Spleen (tissue), 7 donors: ENCODE data around the gene RBM8A.

ENCODE experiments used
- POLR2AphosphoS5 ChIP-seq, 3 donors: sonication (generic); formaldehyde crosslinking; IDR thresholded peaks; one replicate each; pipeline ENCODE4 v1.5.1; 2017; ENCODE audit warnings: antibody characterized with exemption in 3 of 3
- TF ChIP-seq, protein P1 (sequence below), 11 experiments: fragments of 200-600 bp in 7 of 11; fragments of 450-650 bp in 4 of 11; sonication (generic) in 4 of 11; IDR thresholded peaks in 8 of 11; conservative IDR thresholded peaks in 3 of 11; 1 replicate in 7 of 11; 2 replicates in 4 of 11; pipeline versions ENCODE4 v1.4.0 to v1.8.0; 2016 to 2021; ENCODE audit warnings: antibody characterized with exemption in 11 of 11, inconsistent platforms in 4 of 11, mild to moderate bottlenecking in 1 of 11
- donor health status: DM: no; HTN: no; CAD: no; lungs with moderate emphysema.
- donor health status: DM: no; HTN: no; CAD: no.
- donor health status: DM: no; HTN: no; CAD: no.

DNA sequence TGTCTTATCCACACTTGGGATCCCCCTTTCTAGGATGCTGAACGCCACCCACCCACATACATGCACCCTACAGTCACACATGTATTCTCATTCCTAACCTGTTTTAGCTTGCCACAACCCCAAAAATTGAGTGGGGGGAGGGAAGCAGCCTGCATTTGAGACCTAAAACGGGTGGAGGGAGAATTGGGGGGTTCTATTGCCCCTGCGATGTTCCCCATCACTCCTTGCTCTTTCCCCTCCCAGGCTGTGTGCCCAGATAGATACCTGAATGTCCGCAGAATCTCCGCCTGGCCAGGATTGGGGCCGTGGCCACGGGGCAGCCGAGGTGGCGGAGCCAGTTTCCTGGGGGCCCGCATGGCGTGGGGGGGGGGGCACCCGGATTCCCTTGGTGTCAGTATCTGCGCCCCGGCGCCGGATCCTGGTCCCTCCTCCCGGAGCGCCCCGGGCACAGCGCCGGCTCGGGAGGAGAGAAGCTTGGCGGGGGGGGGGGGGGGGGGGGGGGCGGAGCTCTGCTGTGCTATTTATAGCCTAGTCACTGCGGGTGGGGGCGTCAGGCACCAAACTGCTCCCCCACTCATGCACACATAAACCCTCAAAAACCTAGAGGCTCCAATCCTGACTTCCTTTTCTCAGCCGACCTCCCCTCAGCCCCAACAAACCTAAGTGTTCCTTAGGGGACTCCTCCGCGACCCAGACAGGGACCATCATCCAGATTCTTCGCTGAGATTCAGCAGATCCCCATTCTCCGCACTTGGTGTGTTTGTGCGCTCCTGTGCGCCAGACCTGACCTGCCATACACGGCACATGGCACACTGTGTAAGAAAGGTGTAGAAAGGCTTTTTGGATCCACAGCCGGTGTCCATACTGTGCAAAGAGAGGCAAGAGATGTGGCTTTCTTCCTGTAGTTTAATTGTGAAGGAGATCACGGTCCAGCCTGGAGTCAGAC lies 35.1 kb upstream of the RBM8A start:
- TF ChIP-seq, protein P1, sequence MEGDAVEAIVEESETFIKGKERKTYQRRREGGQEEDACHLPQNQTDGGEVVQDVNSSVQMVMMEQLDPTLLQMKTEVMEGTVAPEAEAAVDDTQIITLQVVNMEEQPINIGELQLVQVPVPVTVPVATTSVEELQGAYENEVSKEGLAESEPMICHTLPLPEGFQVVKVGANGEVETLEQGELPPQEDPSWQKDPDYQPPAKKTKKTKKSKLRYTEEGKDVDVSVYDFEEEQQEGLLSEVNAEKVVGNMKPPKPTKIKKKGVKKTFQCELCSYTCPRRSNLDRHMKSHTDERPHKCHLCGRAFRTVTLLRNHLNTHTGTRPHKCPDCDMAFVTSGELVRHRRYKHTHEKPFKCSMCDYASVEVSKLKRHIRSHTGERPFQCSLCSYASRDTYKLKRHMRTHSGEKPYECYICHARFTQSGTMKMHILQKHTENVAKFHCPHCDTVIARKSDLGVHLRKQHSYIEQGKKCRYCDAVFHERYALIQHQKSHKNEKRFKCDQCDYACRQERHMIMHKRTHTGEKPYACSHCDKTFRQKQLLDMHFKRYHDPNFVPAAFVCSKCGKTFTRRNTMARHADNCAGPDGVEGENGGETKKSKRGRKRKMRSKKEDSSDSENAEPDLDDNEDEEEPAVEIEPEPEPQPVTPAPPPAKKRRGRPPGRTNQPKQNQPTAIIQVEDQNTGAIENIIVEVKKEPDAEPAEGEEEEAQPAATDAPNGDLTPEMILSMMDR (IDR thresholded peaks at IDR 0.05 in 8 of 11, conservative IDR thresholded peaks at IDR 0.05 in 3 of 11), result no peak
- TF ChIP-seq POLR2AphosphoS5 (IDR thresholded peaks at IDR 0.05), result no peak
